Activated naive CD4-positive, alpha-beta T cell treated with anti-CD3 and anti-CD28 coated beads, Interleukin-2, amount 50 U/mL, for 24 hours (primary cell): ENCODE measurements around the gene OLA1.

Experiments used
- H3K27ac Mint-ChIP-seq: one replicate; pipeline ENCODE4 v1.8.0; 2021; ENCODE audit warnings: mild to moderate bottlenecking, mixed read lengths
- H3K27me3 Mint-ChIP-seq: one replicate; pipeline ENCODE4 v1.8.0; 2021; ENCODE audit warnings: mixed read lengths
- H3K36me3 Mint-ChIP-seq: one replicate; pipeline ENCODE4 v1.8.0; 2021; ENCODE audit warnings: mixed read lengths
- H3K4me1 Mint-ChIP-seq: one replicate; pipeline ENCODE4 v1.8.0; 2021; ENCODE audit warnings: mixed read lengths
- H3K4me3 Mint-ChIP-seq: one replicate; pipeline ENCODE4 v1.8.0; 2021; ENCODE audit warnings: mild to moderate bottlenecking, mixed read lengths
- H3K9me3 Mint-ChIP-seq: one replicate; pipeline ENCODE4 v1.8.0; 2021; ENCODE audit warnings: mixed read lengths

Gene OLA1

DNA sequence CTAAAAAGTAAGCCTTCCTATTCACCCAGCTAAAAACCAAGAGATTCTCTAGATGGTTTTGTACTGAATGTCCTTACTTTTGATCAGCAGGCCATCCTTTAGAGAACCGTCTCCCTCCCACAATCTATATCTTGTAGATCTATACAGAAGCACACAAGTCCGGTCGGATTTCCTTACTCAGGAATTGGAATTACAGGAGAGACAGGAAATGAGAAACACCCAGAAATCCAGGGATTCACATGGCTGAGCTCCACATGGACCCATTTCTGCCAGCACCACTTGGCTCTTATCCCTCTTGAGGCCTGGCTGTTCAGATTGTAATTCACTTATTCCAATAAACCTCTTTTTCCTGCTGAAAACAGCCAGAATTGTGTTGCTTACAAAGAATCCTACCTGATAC is 4.5 kb downstream of the OLA1 start:
- H3K4me1 Mint-ChIP-seq = peaks cover 61% of the 10 kb centered on the region
- H3K4me3 Mint-ChIP-seq = no peak overlapping the region
- H3K36me3 Mint-ChIP-seq = peaks cover 22% of the 10 kb centered on the region
- no peak overlapping the region for H3K27ac Mint-ChIP-seq
- no peaks in the 10 kb centered on the region for H3K27me3 Mint-ChIP-seq
- H3K9me3 Mint-ChIP-seq = no peaks in the 10 kb centered on the region

DNA sequence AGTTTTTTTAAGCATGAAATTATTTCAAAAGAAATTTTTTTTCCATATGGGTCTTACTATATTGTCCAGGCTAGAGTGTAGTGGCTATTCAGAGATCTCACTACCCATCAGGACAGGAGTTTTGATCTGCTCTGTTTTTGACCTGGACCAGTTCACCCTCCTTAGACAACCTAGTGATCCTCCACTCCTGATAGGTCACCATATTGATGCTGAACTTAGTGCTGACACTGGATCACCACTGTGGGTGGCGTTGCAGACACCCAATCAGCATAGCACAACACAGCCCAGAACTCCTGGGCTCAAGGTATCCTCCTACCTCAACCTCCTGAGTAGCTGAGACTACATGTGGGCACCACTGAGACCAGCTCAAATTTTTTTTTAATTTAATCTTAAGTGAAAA is 8.2 kb downstream of the OLA1 start:
- Mint-ChIP-seq H3K4me3 (no peak overlapping the region), H3K27me3 (no peaks in the 10 kb centered on the region), H3K27ac (no peak overlapping the region), H3K36me3 (peaks cover 18% of the 10 kb centered on the region), H3K4me1 (peaks cover 54% of the 10 kb centered on the region), H3K9me3 (no peaks in the 10 kb centered on the region)

DNA sequence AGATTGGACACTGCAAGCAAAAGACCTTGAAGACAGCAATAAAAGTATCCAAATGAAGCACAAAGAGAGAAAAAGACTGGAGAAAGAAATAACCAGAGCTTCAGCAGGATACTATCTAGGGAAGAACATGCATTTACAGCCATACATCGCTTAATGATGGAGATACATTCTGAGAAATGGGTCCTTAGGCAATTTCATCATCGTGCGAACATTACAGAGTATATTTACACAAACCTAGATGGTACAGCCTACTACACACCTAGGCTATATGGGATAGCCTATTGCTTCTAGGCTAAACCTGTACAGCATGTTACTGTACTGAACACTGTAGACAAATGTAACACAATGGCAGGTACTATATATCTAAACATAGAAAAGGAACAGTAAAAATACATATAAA is 11.9 kb downstream of the OLA1 start:
- H3K9me3 Mint-ChIP-seq = no peaks in the 10 kb centered on the region
- H3K27me3 Mint-ChIP-seq = no peaks in the 10 kb centered on the region
- peaks cover 17% of the 10 kb centered on the region for H3K36me3 Mint-ChIP-seq
- no peak overlapping the region for H3K4me3 Mint-ChIP-seq
- H3K27ac Mint-ChIP-seq = no peak overlapping the region
- H3K4me1 Mint-ChIP-seq = peaks cover 67% of the 10 kb centered on the region

GRCh38 chr2:174235680-174236079 is 12.7 kb downstream of the OLA1 start:
- Mint-ChIP-seq H3K4me1 (peaks cover 62% of the 10 kb centered on the region), H3K4me3 (no peak overlapping the region), H3K27me3 (no peaks in the 10 kb centered on the region), H3K9me3 (no peaks in the 10 kb centered on the region), H3K27ac (no peak overlapping the region), H3K36me3 (peaks cover 13% of the 10 kb centered on the region)

DNA sequence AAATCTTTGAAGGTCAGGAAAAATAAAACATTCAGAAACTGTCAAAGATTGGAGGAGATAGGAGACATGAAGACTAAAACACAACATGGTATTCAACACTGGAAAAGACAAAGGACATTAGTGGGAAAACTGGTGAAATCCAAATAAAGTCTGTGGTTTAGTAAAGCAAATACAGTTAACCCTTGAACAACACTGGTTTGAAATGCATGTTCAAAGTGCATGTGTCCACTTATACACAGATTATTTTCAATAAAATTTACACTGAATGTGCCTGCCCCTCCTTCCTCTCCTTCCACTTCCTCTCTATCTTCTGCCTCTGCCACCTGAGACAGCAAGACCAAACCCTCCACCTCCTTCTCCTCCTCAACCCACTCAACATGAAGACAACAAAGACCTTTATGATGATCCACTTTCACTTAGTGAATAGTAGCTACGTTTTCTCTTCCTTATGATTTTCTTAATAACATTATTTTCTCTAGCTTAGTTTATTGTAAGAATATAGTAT is 14.5 kb downstream of the OLA1 start:
- H3K27me3 Mint-ChIP-seq = no peaks in the 10 kb centered on the region
- H3K9me3 Mint-ChIP-seq = no peaks in the 10 kb centered on the region
- no peak overlapping the region for H3K27ac Mint-ChIP-seq
- no peak overlapping the region for H3K4me3 Mint-ChIP-seq
- peaks cover 58% of the 10 kb centered on the region for H3K4me1 Mint-ChIP-seq
- peaks cover 18% of the 10 kb centered on the region for H3K36me3 Mint-ChIP-seq

DNA sequence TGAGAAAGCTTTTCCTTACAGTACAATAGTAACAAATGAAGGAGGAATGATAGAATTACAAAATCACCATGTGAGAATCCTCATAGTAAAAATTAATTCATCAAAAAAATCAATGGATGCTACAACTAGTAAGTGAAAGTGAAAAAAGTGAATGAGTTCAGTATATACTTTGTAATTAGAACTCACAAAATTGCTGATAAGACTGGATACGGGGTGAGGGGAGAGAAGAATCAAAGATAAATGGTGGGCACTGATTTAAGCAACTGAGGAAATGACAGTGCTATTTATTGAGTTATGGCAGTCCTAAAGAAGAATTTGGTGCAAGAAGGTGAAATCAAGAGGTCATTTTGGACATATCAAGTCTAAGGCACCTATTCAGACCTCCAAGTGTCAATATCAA is 20.6 kb downstream of the OLA1 start:
- H3K4me3 Mint-ChIP-seq = no peak overlapping the region
- no peaks in the 10 kb centered on the region for H3K9me3 Mint-ChIP-seq
- peaks cover 24% of the 10 kb centered on the region for H3K4me1 Mint-ChIP-seq
- no peaks in the 10 kb centered on the region for H3K27me3 Mint-ChIP-seq
- peaks cover 35% of the 10 kb centered on the region for H3K36me3 Mint-ChIP-seq
- H3K27ac Mint-ChIP-seq = no peak overlapping the region

- H3K27ac Mint-ChIP-seq = no peak overlapping the region
- peaks cover 31% of the 10 kb centered on the region for H3K36me3 Mint-ChIP-seq
- H3K4me3 Mint-ChIP-seq = no peak overlapping the region
- no peaks in the 10 kb centered on the region for H3K27me3 Mint-ChIP-seq
- H3K4me1 Mint-ChIP-seq = peaks cover 6% of the 10 kb centered on the region
- no peaks in the 10 kb centered on the region for H3K9me3 Mint-ChIP-seq
Observed at GRCh38 chr2:174224665-174225288, 23.6 kb downstream of the OLA1 start.

DNA sequence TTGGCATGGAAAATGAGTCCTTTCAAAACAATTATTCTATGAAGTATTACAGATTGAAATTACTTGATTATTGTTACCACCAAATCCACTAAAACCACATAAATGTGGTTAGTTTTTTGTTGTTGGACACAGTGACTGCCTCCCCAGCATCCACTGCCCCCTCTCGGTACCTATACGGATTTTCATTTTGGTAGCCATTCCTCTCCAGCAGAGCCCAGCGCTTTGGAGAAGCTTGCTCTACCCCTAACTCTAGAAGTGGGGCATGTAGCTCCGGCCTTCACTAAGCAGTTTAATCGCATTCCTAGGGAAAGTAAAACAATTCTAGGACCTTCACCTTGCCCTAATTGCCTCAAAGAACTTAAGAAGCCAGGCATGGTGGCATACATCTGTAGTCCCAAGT is 24.2 kb downstream of the OLA1 start:
- H3K9me3 Mint-ChIP-seq = no peaks in the 10 kb centered on the region
- no peak overlapping the region for H3K27ac Mint-ChIP-seq
- H3K4me1 Mint-ChIP-seq = peaks cover under 1% of the 10 kb centered on the region
- H3K4me3 Mint-ChIP-seq = no peak overlapping the region
- H3K36me3 Mint-ChIP-seq = peaks cover 28% of the 10 kb centered on the region
- H3K27me3 Mint-ChIP-seq = no peaks in the 10 kb centered on the region

- no peaks in the 10 kb centered on the region for H3K4me1 Mint-ChIP-seq
- no peak overlapping the region for H3K27ac Mint-ChIP-seq
- H3K4me3 Mint-ChIP-seq = no peak overlapping the region
- no peaks in the 10 kb centered on the region for H3K9me3 Mint-ChIP-seq
- no peaks in the 10 kb centered on the region for H3K27me3 Mint-ChIP-seq
- peaks cover 23% of the 10 kb centered on the region for H3K36me3 Mint-ChIP-seq
Observed at GRCh38 chr2:174223388-174223787, 24.9 kb downstream of the OLA1 start.

DNA sequence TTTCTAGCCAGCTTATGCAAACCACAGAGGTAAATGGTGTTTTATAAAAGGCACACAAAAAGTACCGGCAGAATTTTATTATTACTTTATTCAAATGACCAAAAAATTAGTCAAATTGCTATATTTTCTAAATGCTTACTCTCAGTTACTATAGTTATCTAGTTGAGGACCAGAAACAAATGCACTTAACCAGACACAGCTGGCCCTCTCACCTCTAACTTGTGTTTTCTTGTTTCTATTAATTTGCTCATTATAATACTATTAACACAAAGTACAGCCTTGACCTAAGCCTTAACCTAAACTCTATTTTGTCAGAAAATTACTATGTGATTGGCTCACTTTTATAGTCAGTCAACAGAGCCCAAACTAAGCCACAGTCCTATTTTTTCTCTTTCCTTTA is 26.2 kb downstream of the OLA1 start:
- no peaks in the 10 kb centered on the region for H3K9me3 Mint-ChIP-seq
- no peaks in the 10 kb centered on the region for H3K27me3 Mint-ChIP-seq
- no peak overlapping the region for H3K4me3 Mint-ChIP-seq
- no peak overlapping the region for H3K27ac Mint-ChIP-seq
- no peaks in the 10 kb centered on the region for H3K4me1 Mint-ChIP-seq
- peaks cover 17% of the 10 kb centered on the region for H3K36me3 Mint-ChIP-seq

DNA sequence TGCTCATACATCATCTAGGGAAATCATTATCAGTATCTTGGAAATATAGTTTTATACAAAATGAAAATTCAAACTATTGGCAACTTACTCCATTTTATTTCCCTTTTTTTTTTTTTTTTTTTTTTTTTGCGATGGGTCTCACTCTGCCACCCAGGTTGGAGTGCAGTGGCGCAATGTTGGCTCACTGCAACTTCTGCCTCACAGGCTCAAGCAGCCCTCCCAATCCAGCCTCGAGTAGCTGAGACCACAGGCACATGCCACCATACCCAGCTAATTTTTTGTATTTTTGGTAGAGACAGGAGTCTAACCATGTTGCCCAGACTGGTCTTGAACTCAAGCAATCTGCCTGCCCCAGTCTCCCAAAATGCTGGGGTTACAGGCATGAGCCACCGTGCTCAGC is 29.0 kb downstream of the OLA1 start:
- no peaks in the 10 kb centered on the region for H3K4me1 Mint-ChIP-seq
- no peaks in the 10 kb centered on the region for H3K9me3 Mint-ChIP-seq
- no peaks in the 10 kb centered on the region for H3K27me3 Mint-ChIP-seq
- no peak overlapping the region for H3K27ac Mint-ChIP-seq
- peaks cover 9% of the 10 kb centered on the region for H3K36me3 Mint-ChIP-seq
- H3K4me3 Mint-ChIP-seq = no peak overlapping the region

DNA sequence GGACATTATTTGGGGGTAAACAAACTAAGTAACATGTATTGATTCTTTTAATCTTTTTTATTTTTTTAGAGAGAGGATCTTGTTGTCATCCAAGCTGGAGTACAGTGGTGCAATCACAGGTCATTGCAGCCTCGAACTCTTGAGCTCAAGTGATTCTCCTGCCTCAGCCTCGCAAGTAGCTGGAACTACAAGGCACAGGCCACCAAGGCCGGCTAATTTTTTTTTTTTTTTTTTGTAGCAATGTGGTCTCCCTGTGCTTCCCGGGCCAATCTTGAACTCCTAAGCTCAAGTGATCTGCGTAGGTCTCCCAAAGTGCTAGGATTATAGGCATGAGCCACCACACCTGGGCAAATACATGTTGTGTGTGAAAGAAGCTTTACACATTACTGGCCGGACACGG is 29.6 kb downstream of the OLA1 start:
- no peak overlapping the region for H3K27ac Mint-ChIP-seq
- no peaks in the 10 kb centered on the region for H3K4me1 Mint-ChIP-seq
- H3K27me3 Mint-ChIP-seq = no peaks in the 10 kb centered on the region
- peaks cover 9% of the 10 kb centered on the region for H3K36me3 Mint-ChIP-seq
- H3K9me3 Mint-ChIP-seq = no peaks in the 10 kb centered on the region
- H3K4me3 Mint-ChIP-seq = no peak overlapping the region

GRCh38 chr2:174217869-174218268 is 30.5 kb downstream of the OLA1 start:
- H3K27ac Mint-ChIP-seq = no peak overlapping the region
- H3K36me3 Mint-ChIP-seq = peaks cover 6% of the 10 kb centered on the region
- H3K4me1 Mint-ChIP-seq = no peaks in the 10 kb centered on the region
- no peaks in the 10 kb centered on the region for H3K27me3 Mint-ChIP-seq
- H3K9me3 Mint-ChIP-seq = no peaks in the 10 kb centered on the region
- H3K4me3 Mint-ChIP-seq = no peak overlapping the region

- no peaks in the 10 kb centered on the region for H3K27me3 Mint-ChIP-seq
- H3K4me1 Mint-ChIP-seq = peaks cover 7% of the 10 kb centered on the region
- H3K36me3 Mint-ChIP-seq = peaks cover 9% of the 10 kb centered on the region
- H3K27ac Mint-ChIP-seq = no peak overlapping the region
- H3K4me3 Mint-ChIP-seq = no peak overlapping the region
- no peaks in the 10 kb centered on the region for H3K9me3 Mint-ChIP-seq
Observed at GRCh38 chr2:174211954-174212353, 36.4 kb downstream of the OLA1 start.

DNA sequence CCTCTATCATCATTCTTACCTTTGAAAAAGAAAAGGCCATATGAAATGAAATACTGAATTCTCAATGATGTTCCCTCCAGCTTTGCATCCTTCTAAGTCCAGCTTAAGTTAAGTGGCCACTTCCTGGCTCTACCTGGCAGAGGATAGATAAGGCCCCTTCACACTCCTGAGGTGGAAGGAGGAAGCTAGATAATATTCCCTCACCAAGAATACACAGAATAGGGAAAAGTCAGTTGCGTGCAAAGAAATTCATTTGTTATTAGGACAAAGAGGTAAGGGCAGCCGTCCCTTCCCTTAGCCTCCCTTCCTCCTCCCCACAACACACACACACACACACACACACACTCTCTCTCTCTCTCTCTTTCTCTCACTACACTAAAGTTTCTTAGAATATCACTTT is 37.5 kb downstream of the OLA1 start:
- Mint-ChIP-seq H3K27ac (no peak overlapping the region), H3K36me3 (peaks cover 9% of the 10 kb centered on the region), H3K27me3 (no peaks in the 10 kb centered on the region), H3K4me1 (peaks cover 9% of the 10 kb centered on the region), H3K9me3 (no peaks in the 10 kb centered on the region), H3K4me3 (no peak overlapping the region)

GRCh38 chr2:174209325-174209724 is 39.0 kb downstream of the OLA1 start:
- Mint-ChIP-seq H3K27me3 (no peaks in the 10 kb centered on the region), H3K27ac (no peak overlapping the region), H3K9me3 (no peaks in the 10 kb centered on the region), H3K4me1 (peaks cover 9% of the 10 kb centered on the region), H3K4me3 (no peak overlapping the region), H3K36me3 (peaks cover 11% of the 10 kb centered on the region)

GRCh38 chr2:174208026-174208425 is 40.3 kb downstream of the OLA1 start:
- Mint-ChIP-seq H3K4me1 (peaks cover 9% of the 10 kb centered on the region), H3K9me3 (no peaks in the 10 kb centered on the region), H3K27ac (no peak overlapping the region), H3K36me3 (peaks cover 11% of the 10 kb centered on the region), H3K27me3 (no peaks in the 10 kb centered on the region), H3K4me3 (no peak overlapping the region)
